NCI-H69 (cell line): Measurements from ENCODE around the gene BABAM2.

ENCODE experiments used
- DNase-seq: peaks from one replicate; lab custom pipeline; 2025; lab: John Stamatoyannopoulos, UW

Gene BABAM2

DNA sequence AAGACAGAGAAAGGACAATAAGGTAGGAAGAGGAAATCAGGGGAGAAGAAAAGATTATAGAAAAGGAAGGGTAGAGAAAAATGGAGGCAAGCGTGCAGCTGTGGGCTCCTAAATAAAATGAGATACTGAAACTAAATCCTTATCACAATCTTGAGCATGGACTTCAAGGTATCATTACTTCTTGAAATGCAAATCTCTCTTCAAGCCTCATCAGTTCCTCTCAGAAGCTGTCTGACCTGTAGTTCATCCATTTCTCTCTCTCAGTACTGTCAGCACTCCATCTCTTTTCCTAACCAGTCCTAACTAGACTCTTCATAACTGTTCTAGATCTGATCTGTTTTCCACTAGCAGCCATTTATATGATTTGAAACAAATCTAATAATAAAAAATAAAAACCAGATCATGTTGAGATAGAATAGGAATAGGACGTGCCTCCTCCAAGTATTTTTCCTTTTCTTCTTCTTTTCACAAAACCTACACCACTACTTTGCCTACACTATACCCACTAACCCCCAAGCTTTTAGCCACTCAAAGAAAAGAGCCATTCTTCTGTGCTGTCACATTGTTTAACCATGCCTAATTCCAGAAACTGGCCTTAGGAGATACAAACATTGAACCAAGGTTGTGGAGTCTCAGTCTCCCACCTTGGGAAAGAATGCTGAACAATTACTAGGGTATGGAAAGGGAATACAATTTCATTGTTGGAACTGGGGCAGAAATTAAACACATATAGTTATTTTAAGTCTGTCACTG lies 21.1 kb downstream of the BABAM2 start:
- DNase-seq, result no peak

DNA sequence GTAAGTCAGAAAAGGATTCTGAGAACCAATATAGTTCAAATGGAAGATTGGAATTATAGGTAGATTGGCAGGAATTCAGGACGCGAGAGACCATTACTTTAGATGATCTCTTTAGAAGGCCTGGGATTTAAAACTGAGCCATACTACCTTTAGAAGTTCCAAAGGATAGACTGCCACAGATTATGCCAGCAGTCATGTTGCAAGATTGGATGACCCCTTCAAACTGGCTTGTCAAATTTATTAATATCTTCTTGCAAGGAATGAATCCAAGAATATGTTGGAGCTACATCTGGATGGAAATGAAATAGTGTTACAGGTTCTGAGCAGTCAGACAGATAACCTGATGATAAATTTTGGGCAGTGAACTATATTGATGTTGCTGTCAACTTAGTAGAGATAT lies 22.0 kb downstream of the BABAM2 start:
- no peak for DNase-seq

GRCh38 chr2:27914041-27914804 lies 23.7 kb downstream of the BABAM2 start:
- DNase-seq, result no peak

DNA sequence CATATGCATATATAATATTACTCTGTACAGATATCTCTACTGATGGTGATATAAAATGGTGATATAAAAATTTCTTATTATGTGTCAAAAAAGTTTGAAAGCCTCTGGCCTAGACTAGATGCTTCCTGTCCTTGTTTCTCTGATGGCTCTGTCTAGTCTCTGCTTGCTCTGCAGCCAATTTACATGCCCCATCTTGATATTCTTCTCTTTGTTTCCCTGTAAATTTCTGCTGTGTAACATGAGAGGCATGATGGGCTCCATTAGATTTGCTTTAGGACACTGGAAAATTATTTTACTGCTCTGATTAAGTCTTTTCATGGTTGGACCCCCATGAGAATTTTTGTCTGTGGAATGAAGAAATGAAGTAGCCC lies 24.3 kb downstream of the BABAM2 start:
- DNase-seq, result no peak

- DNase-seq, result no peak
Observed at GRCh38 chr2:27915191-27915590, 24.7 kb downstream of the BABAM2 start.

GRCh38 chr2:27915874-27916273 lies 25.3 kb downstream of the BABAM2 start:
- peak; percentile 75 for DNase-seq

DNA sequence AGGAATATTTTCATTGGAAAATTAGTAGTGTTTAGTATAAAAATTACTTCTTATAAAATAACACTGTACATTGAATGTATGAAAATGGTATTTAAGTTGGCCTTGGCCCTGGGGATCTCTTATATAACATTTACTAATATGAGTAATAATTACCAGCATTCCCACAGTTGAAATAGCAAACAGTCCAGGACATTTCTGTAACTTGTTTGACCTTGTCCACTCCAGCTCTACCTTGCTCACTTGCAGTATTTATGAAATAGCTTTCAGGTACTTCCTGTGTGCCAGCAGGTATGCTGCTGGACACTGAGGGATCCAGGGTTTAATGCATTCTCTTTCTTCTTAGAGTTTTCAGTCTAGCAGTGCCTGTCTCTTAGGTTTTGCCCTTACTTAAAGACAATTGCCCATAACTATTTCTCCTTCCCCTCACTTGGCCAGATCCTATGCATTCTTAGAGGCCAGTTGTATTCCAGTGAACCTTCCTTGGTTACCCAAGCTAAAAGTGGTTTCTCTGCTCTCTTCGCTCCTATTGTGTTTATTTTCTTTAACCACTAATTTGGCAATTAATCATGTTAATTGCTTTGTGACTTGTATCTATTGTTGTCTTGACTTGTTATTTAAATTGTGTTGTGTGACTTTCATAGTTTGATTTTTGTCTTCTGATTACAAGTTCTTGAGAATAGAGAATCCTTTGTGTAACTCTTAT lies 25.9 kb downstream of the BABAM2 start:
- DNase-seq, result peak; percentile 24

- DNase-seq, result peak; percentile 2
Observed at GRCh38 chr2:27920148-27920885, 29.8 kb downstream of the BABAM2 start.

DNA sequence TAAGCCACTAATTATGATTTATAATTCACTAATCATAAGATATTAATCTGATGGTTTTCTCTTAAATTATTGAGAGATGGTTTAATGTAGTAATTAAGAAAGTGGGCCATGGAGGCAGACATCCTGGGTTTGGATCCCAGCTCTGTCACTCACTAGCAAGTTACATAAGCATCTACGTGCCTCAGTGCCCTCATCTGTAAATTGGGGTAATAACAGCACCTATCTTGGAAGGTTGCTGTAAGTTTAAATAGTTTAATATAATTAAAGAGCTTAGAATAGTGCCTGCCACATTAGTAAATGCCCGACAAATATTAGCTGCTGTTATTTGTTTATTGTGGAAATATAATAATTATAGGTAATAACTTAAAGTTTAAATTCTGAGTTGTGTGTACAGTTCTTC lies 30.9 kb downstream of the BABAM2 start:
- DNase-seq, result no peak

GRCh38 chr2:27921880-27922547 lies 31.5 kb downstream of the BABAM2 start:
- no peak for DNase-seq

DNA sequence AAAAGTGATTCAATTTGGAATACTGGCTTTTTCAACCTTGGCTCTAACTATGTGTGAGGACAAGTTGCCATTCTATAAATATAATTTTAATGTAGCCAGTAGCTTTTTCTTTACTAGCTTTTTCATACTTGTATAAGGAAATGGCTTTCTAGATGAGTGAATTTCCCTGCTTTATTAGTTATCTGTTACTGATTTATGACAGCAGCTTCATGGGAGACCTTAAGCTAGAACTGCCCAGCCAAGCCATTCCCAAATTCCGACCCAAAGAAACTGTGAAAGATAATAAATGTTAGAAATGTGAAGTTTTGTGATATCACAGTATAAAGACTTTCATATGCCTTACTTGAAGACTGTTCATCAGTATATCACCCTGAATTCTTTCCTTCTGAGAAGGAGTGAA lies 32.3 kb downstream of the BABAM2 start:
- no peak for DNase-seq

- no peak for DNase-seq
Observed at GRCh38 chr2:27925766-27926472, 35.4 kb downstream of the BABAM2 start.

DNA sequence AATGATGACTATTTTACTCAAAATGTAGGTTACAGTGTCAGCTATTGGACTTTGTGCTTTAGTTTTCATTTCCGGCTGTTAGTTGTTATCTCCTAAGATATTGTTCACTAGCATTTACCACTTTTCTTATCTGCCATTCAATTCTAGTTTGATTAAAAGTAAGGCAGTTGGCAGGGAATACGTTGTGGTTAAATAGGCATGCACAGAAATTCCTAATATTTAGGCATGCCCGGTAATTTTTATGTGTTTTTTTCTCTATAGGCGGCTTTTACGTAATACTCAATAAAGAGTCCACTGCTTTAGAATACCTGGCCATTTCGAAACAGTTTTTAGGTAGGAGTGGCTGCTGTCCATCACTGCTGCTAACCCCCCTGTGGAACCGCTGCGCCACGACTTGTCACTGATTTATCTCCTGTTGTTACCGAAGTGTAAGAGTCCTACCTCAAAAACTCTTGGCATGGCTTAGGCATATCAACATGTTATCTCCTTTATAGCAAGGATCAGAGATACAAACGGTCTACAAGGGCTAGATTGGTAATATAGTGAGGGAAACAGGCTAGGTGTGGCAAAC lies 39.5 kb downstream of the BABAM2 start:
- DNase-seq, result no peak

DNA sequence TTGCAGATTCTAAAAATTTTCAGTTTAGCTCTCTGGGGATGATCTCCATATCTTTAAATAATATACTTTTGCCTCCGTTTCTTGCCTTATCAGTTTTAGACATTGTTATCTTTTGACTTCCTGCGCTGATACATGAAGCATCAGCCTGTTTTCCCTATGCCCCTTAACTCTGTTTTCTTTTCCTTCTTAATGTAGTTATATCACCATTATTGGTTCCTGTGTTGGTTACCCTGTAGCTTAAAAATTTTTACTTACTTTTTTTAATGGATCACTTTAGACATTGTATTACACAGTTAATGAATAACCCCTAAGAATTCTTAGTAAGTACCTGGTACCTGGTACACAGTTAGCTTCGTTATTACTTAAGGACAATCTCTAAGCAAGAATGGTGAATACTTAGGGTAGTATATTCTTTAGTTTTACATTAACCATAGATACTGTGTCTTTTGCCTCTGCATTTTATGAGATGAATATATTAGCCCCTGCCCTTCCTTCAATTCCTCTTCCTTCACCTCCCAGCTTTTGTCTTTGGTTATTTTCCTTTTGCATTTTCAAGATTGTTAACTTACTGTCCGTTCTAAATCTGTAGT lies 40.9 kb downstream of the BABAM2 start:
- no peak for DNase-seq

- no peak for DNase-seq
Observed at GRCh38 chr2:27932396-27932795, 41.9 kb downstream of the BABAM2 start.

GRCh38 chr2:27935026-27935425 lies 44.5 kb downstream of the BABAM2 start:
- DNase-seq, result no peak

DNA sequence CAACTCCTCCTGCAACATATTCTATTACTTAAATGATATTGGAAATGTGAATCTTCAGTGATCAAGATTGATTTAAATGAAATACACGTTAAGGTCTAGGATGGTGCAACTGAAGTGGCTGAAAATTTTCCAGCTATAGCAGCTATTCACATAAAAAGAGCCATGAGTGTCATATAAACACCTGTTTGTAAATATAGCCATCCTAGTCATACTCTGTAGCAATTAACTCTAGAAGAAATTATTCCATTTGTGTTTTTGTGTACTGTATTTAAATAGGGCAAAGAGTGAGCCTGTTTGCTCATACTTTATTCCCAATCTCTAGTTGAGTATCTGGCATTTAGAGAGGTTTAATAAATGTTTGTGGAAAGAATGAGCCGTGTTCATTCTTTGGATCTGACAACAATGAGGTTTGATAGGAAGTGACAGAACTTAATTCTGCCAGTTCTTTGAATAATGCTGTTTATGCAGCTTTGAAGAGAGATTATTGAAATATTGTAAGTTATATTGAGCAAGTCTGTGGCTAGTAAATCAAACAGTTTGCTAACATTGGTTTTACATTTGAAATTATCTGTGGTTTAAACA lies 49.7 kb downstream of the BABAM2 start:
- no peak for DNase-seq

GRCh38 chr2:27940982-27941381 lies 50.5 kb downstream of the BABAM2 start:
- no peak for DNase-seq

DNA sequence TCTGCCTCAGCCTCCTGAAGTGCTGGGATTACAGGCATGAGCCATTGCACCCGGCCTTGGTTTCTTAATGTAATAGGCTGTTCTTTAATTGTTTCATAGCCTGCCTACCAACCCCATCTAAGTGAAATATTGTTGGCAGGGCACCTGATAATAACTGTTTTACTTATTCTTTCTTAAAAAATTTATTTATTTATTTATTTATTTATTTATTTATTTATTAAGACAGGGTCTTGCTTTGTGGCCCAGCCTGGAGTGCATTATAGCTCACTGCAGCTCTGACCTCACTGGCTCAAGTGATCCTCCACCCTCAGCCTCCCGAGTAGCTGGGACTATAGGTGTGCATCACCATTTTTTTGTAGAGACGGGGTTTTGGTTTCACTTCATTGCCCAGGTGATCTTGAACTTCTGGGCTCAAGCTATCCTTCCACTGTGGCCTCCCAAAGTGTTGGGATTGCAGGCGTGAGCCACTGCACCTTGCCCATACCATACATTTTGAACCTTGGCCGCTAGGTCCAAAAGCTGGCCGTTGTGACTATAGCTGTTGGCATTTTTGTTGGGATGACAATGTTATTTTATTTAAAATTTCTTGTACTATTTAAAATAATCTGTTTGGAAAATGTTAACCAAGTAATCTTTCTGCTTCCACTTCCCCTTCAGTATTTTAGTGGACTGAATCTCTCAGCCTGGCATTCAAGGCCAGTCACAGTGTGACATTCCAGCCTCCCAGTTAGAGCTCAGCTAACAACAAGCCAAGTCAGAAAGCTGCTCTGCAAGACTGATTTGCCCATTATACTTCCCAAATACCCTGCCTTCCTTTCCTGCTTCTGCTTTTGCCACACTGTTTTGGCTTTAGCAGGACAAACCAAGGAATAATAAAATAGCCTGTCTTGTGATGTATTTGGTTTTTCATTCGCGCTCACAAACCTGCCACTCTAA lies 52.4 kb downstream of the BABAM2 start:
- no peak for DNase-seq
